SJCRH30 (cell line): ENCODE measurements around the gene VEGFB. TPM values are rescaled to one million over a fixed set of nuclear protein-coding genes. Genes with fewer than 3 reads are reported as not detected.
"Not testable (repeated sequence)": the region's sequence is repeated elsewhere in the genome, so short reads cannot be mapped to it uniquely, and the experiment has no call there.

Source experiments
- DNase-seq, 2 experiments: peaks; one replicate each; pipeline ENCODE4 v3.0.0-alpha.2; 2015 to 2020
- H3K27ac ChIP-seq: fragments of 250-450 bp; sonication (Bioruptor Pico); 2 replicates; pipeline ENCODE4 v1.5.1; 2020; ENCODE audit warnings: mild to moderate bottlenecking, moderate library complexity
- H3K27me3 ChIP-seq: fragments of 250-450 bp; sonication (Bioruptor Pico); 2 replicates; pipeline ENCODE4 v1.5.1; 2020; ENCODE audit warnings: mild to moderate bottlenecking, moderate library complexity
- H3K36me3 ChIP-seq: fragments of 250-450 bp; sonication (Bioruptor Pico); 2 replicates; pipeline ENCODE4 v1.5.1; 2020; ENCODE audit warnings: mild to moderate bottlenecking, moderate library complexity
- H3K4me1 ChIP-seq: fragments of 250-450 bp; sonication (Bioruptor Pico); 2 replicates; pipeline ENCODE4 v1.5.1; 2020; ENCODE audit warnings: mild to moderate bottlenecking, moderate library complexity
- H3K4me3 ChIP-seq: fragments of 250-450 bp; sonication (Bioruptor Pico); 2 replicates; pipeline ENCODE4 v1.5.1; 2020; ENCODE audit warnings: mild to moderate bottlenecking, moderate library complexity
- H3K9me3 ChIP-seq: fragments of 250-450 bp; sonication (Bioruptor Pico); replicated peaks from 2 replicates; pipeline ENCODE4 v1.5.1; 2020; ENCODE audit warnings: mild to moderate bottlenecking, moderate library complexity
- total RNA-seq: library from RNA; depleted of rRNA; stranded (reverse); fragments of >200 nt; shearing (Covaris generic); gene quantifications from 2 replicates; pipeline ENCODE4 v1.2.3, GENCODE V29; 2014

The VEGFB gene
- total RNA-seq, 1 experiment from 2014 or later = 26.4 TPM

GRCh38 chr11:64244107-64244506, 9.7 kb downstream of the VEGFB start:
- Histone ChIP-seq H3K4me3 (no peak overlapping the region), H3K27me3 (no peaks in the 10 kb centered on the region), H3K27ac (no peak overlapping the region), H3K9me3 (no peaks in the 10 kb centered on the region), H3K36me3 (peaks cover 32% of the 10 kb centered on the region), H3K4me1 (peaks cover 28% of the 10 kb centered on the region)
- DNase-seq = no peak

GRCh38 chr11:64244966-64245365, 10.6 kb downstream of the VEGFB start:
- Histone ChIP-seq H3K4me3 (peak overlapping the region; percentile 97), H3K27ac (peak overlapping the region; percentile 97), H3K9me3 (no peaks in the 10 kb centered on the region), H3K27me3 (no peaks in the 10 kb centered on the region), H3K4me1 (peaks cover 33% of the 10 kb centered on the region), H3K36me3 (peaks cover 32% of the 10 kb centered on the region)
- no peak for DNase-seq

GRCh38 chr11:64245401-64245796, 11.0 kb downstream of the VEGFB start:
- Histone ChIP-seq H3K4me3 (peak overlapping the region; percentile 97), H3K9me3 (no peaks in the 10 kb centered on the region), H3K36me3 (peaks cover 32% of the 10 kb centered on the region), H3K27ac (peak overlapping the region; percentile 97), H3K27me3 (no peaks in the 10 kb centered on the region), H3K4me1 (peaks cover 34% of the 10 kb centered on the region)
- peak; percentile 94 to 95 for DNase-seq

GRCh38 chr11:64245797-64246620, 11.6 kb downstream of the VEGFB start:
- Histone ChIP-seq H3K27ac (peak overlapping the region; percentile 97), H3K4me3 (peak overlapping the region; percentile 97), H3K27me3 (no peaks in the 10 kb centered on the region), H3K9me3 (no peaks in the 10 kb centered on the region), H3K4me1 (peaks cover 37% of the 10 kb centered on the region), H3K36me3 (peaks cover 32% of the 10 kb centered on the region)
- DNase-seq = no peak

- DNase-seq, H3K27me3 ChIP-seq, H3K9me3 ChIP-seq: not testable (repeated sequence)
- Histone ChIP-seq H3K36me3 (peaks cover 32% of the 10 kb centered on the region), H3K4me1 (peaks cover 37% of the 10 kb centered on the region), H3K4me3 (peak overlapping the region; percentile 97), H3K27ac (peak overlapping the region; percentile 97)
Measured at GRCh38 chr11:64246621-64246870, 12.2 kb downstream of the VEGFB start.

- peak; percentile 92 for DNase-seq
- Histone ChIP-seq H3K27ac (peak within 1 kb of the TSS; percentile 97), H3K4me1 (peaks cover 37% of the 10 kb centered on the region)
Measured at GRCh38 chr11:64246871-64247728, 12.7 kb downstream of the VEGFB start, which contains the start of gene PPP1R14B. Gene PPP1R14B, minus strand, starts transcription at chr11:64246943. Its CDS starts 270 bp downstream, at chr11:64246673.

GRCh38 chr11:64247729-64248531, 13.5 kb downstream of the VEGFB start:
- peak overlapping the region; percentile 72 for H3K27ac ChIP-seq

More at GRCh38 chr11:64246871-64247728, 12.7 kb downstream of the VEGFB start, which contains the start of gene PPP1R14B:
- Histone ChIP-seq H3K4me3 (peak within 1 kb of the TSS; percentile 97), H3K9me3 (no peaks in the 10 kb centered on the region), H3K27me3 (no peaks in the 10 kb centered on the region), H3K36me3 (peaks cover 32% of the 10 kb centered on the region)

GRCh38 chr11:64248578-64248977, 14.2 kb downstream of the VEGFB start:
- Histone ChIP-seq H3K27me3 (no peaks in the 10 kb centered on the region), H3K4me3 (no peak overlapping the region), H3K4me1 (peaks cover 28% of the 10 kb centered on the region), H3K27ac (no peak overlapping the region), H3K36me3 (peaks cover 20% of the 10 kb centered on the region), H3K9me3 (no peaks in the 10 kb centered on the region)
- no peak for DNase-seq

More at GRCh38 chr11:64247729-64248531, 13.5 kb downstream of the VEGFB start:
- Histone ChIP-seq H3K9me3 (no peaks in the 10 kb centered on the region), H3K36me3 (peaks cover 27% of the 10 kb centered on the region), H3K27me3 (no peaks in the 10 kb centered on the region), H3K4me3 (peak overlapping the region; percentile 69), H3K4me1 (peaks cover 33% of the 10 kb centered on the region)
- no peak for DNase-seq

- Histone ChIP-seq H3K4me3 (no peak overlapping the region), H3K9me3 (no peaks in the 10 kb centered on the region), H3K4me1 (peaks cover 27% of the 10 kb centered on the region), H3K27ac (no peak overlapping the region), H3K27me3 (no peaks in the 10 kb centered on the region), H3K36me3 (peaks cover 17% of the 10 kb centered on the region)
- no peak for DNase-seq
Measured at GRCh38 chr11:64249038-64249437, 14.7 kb downstream of the VEGFB start.

- Histone ChIP-seq H3K4me1 (peaks cover 27% of the 10 kb centered on the region), H3K4me3 (no peak overlapping the region), H3K27ac (no peak overlapping the region), H3K9me3 (no peaks in the 10 kb centered on the region), H3K36me3 (peaks cover 17% of the 10 kb centered on the region), H3K27me3 (no peaks in the 10 kb centered on the region)
- DNase-seq = peak; percentile 47 to 74
Measured at GRCh38 chr11:64249563-64250414, 15.4 kb downstream of the VEGFB start.

GRCh38 chr11:64250415-64251015, 16.1 kb downstream of the VEGFB start:
- no peak overlapping the region for H3K27ac ChIP-seq
- no peaks in the 10 kb centered on the region for H3K9me3 ChIP-seq
- H3K4me1 ChIP-seq = peaks cover 27% of the 10 kb centered on the region
- peaks cover 13% of the 10 kb centered on the region for H3K36me3 ChIP-seq
- H3K4me3 ChIP-seq = peak overlapping the region; percentile 88
- H3K27me3 ChIP-seq = no peaks in the 10 kb centered on the region
- DNase-seq = peak in 1 of 2 experiments; percentile 30

- H3K27me3 ChIP-seq = no peaks in the 10 kb centered on the region
- peak within 1 kb of the TSS; percentile 36; the same call in 1 of the 2 replicates for H3K27ac ChIP-seq
- peaks cover 10% of the 10 kb centered on the region for H3K36me3 ChIP-seq
- H3K4me3 ChIP-seq = peak within 1 kb of the TSS; percentile 88
- H3K9me3 ChIP-seq = no peaks in the 10 kb centered on the region
- peak; percentile 44 to 65 for DNase-seq
- H3K4me1 ChIP-seq = peaks cover 27% of the 10 kb centered on the region
Measured at GRCh38 chr11:64251016-64251752, 16.8 kb downstream of the VEGFB start, which contains the start of gene PLCB3. Gene PLCB3, plus strand, starts transcription at chr11:64251530. Its CDS starts 120 bp downstream, at chr11:64251650.

- Histone ChIP-seq H3K27me3 (no peaks in the 10 kb centered on the region), H3K27ac (peak overlapping the region; percentile 36; the same call in 1 of the 2 replicates), H3K36me3 (peaks cover 9% of the 10 kb centered on the region; the same call in 1 of the 2 replicates), H3K4me3 (peak overlapping the region; percentile 88), H3K9me3 (no peaks in the 10 kb centered on the region), H3K4me1 (peaks cover 27% of the 10 kb centered on the region)
- DNase-seq = no peak
Measured at GRCh38 chr11:64251753-64252002, 17.3 kb downstream of the VEGFB start.
